Measurements from ENCODE around the gene SLC6A6.

SLC6A6 gene

GRCh38 chr3:14446988-14447570 is 44.7 kb downstream of the SLC6A6 start:
- H3K79me2 ChIP-seq (ENCODE audit: control insufficient read depth, insufficient read depth, low read length, unreplicated experiment) = peaks cover 2% of the 10 kb centered on the region
- no peaks in the 10 kb centered on the region for H3K27me3 ChIP-seq (ENCODE audit: insufficient read depth, low read length)
- H3K4me3 ChIP-seq (ENCODE audit: low read depth, low read length) = no peak overlapping the region
- H2AFZ ChIP-seq (ENCODE audit: low read length, unreplicated experiment) = no peak overlapping the region
- H3K36me3 ChIP-seq (ENCODE audit: insufficient read depth, low read length) = peaks cover 27% of the 10 kb centered on the region; the same call in 1 of the 2 replicates
- peaks cover 8% of the 10 kb centered on the region for H3K4me1 ChIP-seq (ENCODE audit: control insufficient read depth, insufficient read depth, low read length, unreplicated experiment)
- H3K27ac ChIP-seq (ENCODE audit: low read depth, low read length) = no peak overlapping the region

DNA sequence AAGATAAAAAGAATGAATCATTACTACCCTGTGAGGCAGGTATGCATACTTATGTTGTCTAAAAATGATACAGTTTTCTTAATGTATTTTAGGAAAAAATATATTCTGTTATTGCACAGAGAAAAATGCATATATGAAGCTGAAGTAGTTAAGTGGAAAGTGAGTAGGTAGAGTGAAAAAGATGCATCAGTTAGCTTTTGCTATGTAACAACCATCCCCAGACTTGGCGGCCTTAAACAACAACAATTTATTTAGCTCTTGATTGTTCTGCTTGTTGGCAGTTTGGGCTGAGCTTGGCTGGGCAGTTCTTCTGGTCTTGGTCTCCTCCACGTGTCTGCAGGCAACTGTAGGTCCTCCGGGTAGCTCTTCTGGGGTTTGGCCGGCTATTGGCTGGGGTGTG is 45.7 kb downstream of the SLC6A6 start:
- H3K79me2 ChIP-seq (ENCODE audit: control insufficient read depth, insufficient read depth, low read length, unreplicated experiment) = no peaks in the 10 kb centered on the region
- no peak overlapping the region for H3K4me3 ChIP-seq (ENCODE audit: low read depth, low read length)
- peaks cover 16% of the 10 kb centered on the region for H3K4me1 ChIP-seq (ENCODE audit: control insufficient read depth, insufficient read depth, low read length, unreplicated experiment)
- no peak overlapping the region for H3K27ac ChIP-seq (ENCODE audit: low read depth, low read length)
- H3K27me3 ChIP-seq (ENCODE audit: insufficient read depth, low read length) = no peaks in the 10 kb centered on the region
- no peak overlapping the region for H2AFZ ChIP-seq (ENCODE audit: low read length, unreplicated experiment)
- H3K36me3 ChIP-seq (ENCODE audit: insufficient read depth, low read length) = peaks cover 27% of the 10 kb centered on the region; the same call in 1 of the 2 replicates

DNA sequence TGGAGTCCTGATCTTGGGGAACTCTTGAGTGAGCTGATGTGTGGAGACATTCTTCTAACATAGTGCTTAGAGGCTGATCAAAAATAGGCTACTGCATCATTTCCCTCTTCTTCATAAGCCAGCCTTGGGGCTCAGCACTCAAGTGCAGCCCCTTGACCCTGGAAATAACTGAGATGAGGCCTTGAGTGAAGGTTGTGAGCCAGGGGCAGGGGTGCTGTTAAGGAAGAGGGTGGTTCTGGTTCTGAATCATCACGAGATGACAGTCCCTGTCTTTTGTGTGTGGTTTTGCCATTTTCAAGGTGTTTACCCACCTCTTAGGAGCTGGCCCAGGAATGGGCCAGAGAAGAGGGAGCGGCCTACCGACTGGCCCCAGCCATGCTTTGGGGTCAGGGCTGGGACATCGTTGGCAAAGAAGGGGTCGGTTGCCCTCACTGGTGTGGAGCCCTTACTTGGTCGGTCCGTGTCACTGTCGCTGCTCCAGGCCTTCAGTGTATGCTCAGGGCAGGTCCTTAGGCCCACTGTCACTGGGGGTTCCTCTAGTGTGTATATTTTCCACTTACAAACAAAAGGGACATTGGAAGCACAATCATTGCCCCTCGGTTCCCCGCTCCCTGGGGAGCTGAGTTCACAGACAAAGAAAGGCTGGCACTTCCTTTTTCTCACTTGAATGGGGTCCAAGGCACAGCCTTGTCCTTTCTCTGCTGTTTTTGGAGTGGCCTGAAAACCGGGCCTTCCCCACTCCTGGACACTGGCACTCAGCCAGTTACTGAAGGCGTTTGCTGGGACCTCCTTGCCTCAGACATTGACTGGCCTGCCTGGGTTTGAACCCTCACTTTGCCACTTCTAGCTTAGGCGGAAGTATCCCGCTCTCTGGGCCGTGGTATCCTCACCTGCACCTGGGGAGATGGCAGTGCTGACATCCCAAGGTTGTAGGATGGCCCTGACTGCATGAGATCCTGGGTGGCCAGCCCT is 46.6 kb downstream of the SLC6A6 start:
- no peak overlapping the region for H2AFZ ChIP-seq (ENCODE audit: low read length, unreplicated experiment)
- H3K27ac ChIP-seq (ENCODE audit: low read depth, low read length) = no peak overlapping the region
- H3K27me3 ChIP-seq (ENCODE audit: insufficient read depth, low read length) = no peaks in the 10 kb centered on the region
- H3K36me3 ChIP-seq (ENCODE audit: insufficient read depth, low read length) = peaks cover 27% of the 10 kb centered on the region; the same call in 1 of the 2 replicates
- H3K4me1 ChIP-seq (ENCODE audit: control insufficient read depth, insufficient read depth, low read length, unreplicated experiment) = peaks cover 21% of the 10 kb centered on the region
- no peaks in the 10 kb centered on the region for H3K79me2 ChIP-seq (ENCODE audit: control insufficient read depth, insufficient read depth, low read length, unreplicated experiment)
- H3K4me3 ChIP-seq (ENCODE audit: low read depth, low read length) = no peak overlapping the region

DNA sequence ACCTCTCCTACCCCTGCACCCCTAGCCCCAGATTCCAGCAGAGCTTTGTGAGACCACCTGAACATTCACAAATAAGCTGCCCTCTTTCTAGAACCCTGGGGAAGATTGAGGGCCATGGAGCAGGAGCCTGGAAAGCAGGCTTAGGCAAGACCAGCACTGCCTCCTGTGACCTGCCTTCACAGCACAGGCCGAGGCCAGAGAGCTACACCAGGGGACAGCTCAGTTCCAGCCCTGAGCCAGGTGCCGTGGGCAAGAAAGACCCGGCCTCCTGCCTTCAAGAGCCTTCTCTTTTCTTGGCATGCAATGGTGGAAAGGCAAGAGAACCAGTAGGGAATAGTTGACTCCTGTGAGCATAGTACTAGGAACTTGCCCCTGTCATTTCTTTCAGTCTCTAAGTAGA is 48.1 kb downstream of the SLC6A6 start:
- Histone ChIP-seq H3K27ac (ENCODE audit: low read depth, low read length) (no peak overlapping the region), H3K27me3 (ENCODE audit: insufficient read depth, low read length) (no peaks in the 10 kb centered on the region), H3K36me3 (ENCODE audit: insufficient read depth, low read length) (peaks cover 27% of the 10 kb centered on the region; the same call in 1 of the 2 replicates), H2AFZ (ENCODE audit: low read length, unreplicated experiment) (no peak overlapping the region), H3K4me3 (ENCODE audit: low read depth, low read length) (no peak overlapping the region), H3K79me2 (ENCODE audit: control insufficient read depth, insufficient read depth, low read length, unreplicated experiment) (no peaks in the 10 kb centered on the region), H3K4me1 (ENCODE audit: control insufficient read depth, insufficient read depth, low read length, unreplicated experiment) (peaks cover 21% of the 10 kb centered on the region)

DNA sequence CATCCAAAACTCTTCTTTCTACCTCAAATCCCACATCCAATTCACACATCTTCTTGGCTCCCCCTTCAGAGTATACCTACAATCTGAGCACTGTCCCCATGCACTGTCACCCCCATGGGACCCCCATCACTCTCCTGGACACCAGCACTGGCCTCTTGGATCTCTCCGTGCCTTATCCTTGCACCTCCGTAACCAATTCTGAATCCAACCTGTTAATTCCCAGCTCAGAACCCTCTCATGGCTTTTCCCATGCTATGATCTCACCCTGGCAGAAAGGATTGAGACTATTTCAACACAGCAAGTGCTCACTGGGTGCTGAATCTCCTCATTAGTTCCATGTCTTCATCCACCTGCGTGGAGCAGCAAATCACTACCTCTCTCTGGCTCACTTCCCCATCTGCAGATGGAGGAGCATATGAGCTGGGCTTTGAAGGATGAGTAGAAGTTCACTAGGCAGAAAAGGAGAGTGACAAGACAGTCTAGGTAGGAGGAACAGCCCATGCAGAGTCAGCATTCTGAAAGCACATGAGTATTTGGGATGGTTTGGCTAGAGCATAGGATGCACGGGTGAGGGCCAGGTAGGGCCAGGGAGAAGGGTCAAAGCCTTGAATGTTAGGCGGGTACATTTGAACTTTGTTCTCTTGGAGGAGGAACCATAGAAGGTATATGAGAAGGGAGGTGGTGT is 48.7 kb downstream of the SLC6A6 start:
- peaks cover 24% of the 10 kb centered on the region; the same call in 1 of the 2 replicates for H3K36me3 ChIP-seq (ENCODE audit: insufficient read depth, low read length)

GRCh38 chr3:14451844-14452739 is 49.7 kb downstream of the SLC6A6 start:
- Histone ChIP-seq H3K27ac (ENCODE audit: low read depth, low read length) (peak overlapping the region; percentile 83), H3K36me3 (ENCODE audit: insufficient read depth, low read length) (peaks cover 14% of the 10 kb centered on the region; the same call in 1 of the 2 replicates), H2AFZ (ENCODE audit: low read length, unreplicated experiment) (no peak overlapping the region), H3K4me3 (ENCODE audit: low read depth, low read length) (peak overlapping the region; percentile 13), H3K27me3 (ENCODE audit: insufficient read depth, low read length) (no peaks in the 10 kb centered on the region), H3K4me1 (ENCODE audit: control insufficient read depth, insufficient read depth, low read length, unreplicated experiment) (peaks cover 21% of the 10 kb centered on the region), H3K79me2 (ENCODE audit: control insufficient read depth, insufficient read depth, low read length, unreplicated experiment) (no peaks in the 10 kb centered on the region)

More for the DNA sequence above, 48.7 kb downstream of the SLC6A6 start:
- no peaks in the 10 kb centered on the region for H3K79me2 ChIP-seq (ENCODE audit: control insufficient read depth, insufficient read depth, low read length, unreplicated experiment)
- H2AFZ ChIP-seq (ENCODE audit: low read length, unreplicated experiment) = no peak overlapping the region
- H3K4me3 ChIP-seq (ENCODE audit: low read depth, low read length) = no peak overlapping the region
- peak overlapping the region; percentile 83; the same call in 1 of the 2 replicates for H3K27ac ChIP-seq (ENCODE audit: low read depth, low read length)
- H3K27me3 ChIP-seq (ENCODE audit: insufficient read depth, low read length) = no peaks in the 10 kb centered on the region
- H3K4me1 ChIP-seq (ENCODE audit: control insufficient read depth, insufficient read depth, low read length, unreplicated experiment) = peaks cover 21% of the 10 kb centered on the region

DNA sequence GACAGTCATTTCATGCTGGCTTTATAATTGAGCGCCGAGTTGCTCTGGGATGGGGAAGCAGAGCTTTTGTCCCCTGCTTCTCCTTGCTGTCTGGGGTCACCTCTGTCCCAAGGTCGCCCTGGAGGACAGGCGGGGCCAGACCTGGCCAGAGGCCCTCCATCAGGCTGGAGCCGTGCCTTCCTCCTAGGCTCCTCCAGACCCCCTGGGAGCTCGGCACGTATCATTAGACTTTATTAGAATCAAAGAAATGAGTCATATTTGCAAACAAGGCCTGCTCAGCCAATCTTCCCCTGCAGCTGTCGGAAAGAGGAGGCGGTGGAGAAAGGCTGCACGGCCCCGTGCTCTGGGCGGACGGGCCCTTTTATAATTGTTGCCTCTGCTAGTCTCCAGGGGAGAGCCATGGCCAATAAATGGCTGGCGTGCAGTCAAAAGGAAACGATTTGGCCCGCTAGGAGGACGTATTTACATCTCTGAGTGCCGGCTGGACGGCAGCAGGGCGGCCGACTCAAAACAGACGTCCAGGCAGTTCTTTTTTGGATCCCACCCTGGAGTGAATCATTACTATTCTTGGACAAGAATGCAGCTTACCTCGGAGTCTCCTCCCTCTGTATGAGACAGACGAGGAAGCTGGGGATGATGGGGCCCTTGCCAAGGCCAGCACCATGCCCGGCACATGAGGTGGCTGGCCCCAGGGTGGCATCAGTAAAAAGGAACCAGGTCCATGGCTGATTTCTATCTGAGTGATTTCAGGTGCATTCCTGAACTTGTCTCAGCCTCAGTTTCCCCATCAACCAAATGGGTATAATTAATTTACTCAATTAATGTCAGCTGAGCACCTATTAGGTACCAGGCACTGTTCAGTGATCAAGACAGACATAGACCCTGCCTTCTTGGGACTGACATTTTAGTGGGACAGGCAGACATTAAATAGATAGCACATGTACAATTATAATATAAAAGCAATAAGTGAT is 50.6 kb downstream of the SLC6A6 start:
- Histone ChIP-seq H3K4me3 (ENCODE audit: low read depth, low read length) (peak overlapping the region; percentile 13), H3K36me3 (ENCODE audit: insufficient read depth, low read length) (0 out of 2 replicates have a peak, but pooled peaks cover 5% of the 10 kb centered on the region), H3K27ac (ENCODE audit: low read depth, low read length) (peak overlapping the region; percentile 83), H2AFZ (ENCODE audit: low read length, unreplicated experiment) (no peak overlapping the region), H3K27me3 (ENCODE audit: insufficient read depth, low read length) (no peaks in the 10 kb centered on the region), H3K79me2 (ENCODE audit: control insufficient read depth, insufficient read depth, low read length, unreplicated experiment) (no peaks in the 10 kb centered on the region), H3K4me1 (ENCODE audit: control insufficient read depth, insufficient read depth, low read length, unreplicated experiment) (peaks cover 21% of the 10 kb centered on the region)

GRCh38 chr3:14453876-14454638 is 51.7 kb downstream of the SLC6A6 start:
- Histone ChIP-seq H3K4me3 (ENCODE audit: low read depth, low read length) (no peak overlapping the region), H3K27me3 (ENCODE audit: insufficient read depth, low read length) (no peaks in the 10 kb centered on the region), H3K79me2 (ENCODE audit: control insufficient read depth, insufficient read depth, low read length, unreplicated experiment) (no peaks in the 10 kb centered on the region), H3K27ac (ENCODE audit: low read depth, low read length) (peak overlapping the region; percentile 83; the same call in 1 of the 2 replicates), H3K36me3 (ENCODE audit: insufficient read depth, low read length) (0 out of 2 replicates have a peak, but pooled peaks cover 5% of the 10 kb centered on the region), H3K4me1 (ENCODE audit: control insufficient read depth, insufficient read depth, low read length, unreplicated experiment) (peaks cover 26% of the 10 kb centered on the region), H2AFZ (ENCODE audit: low read length, unreplicated experiment) (no peak overlapping the region)

Data from ACC112 (cell line).